ENCODE measurements around the gene LSM11. TPM values are rescaled to one million over a fixed set of nuclear protein-coding genes. Genes with fewer than 3 reads are reported as not detected.
A peak's percentile ranks its signal among the peaks of the same experiment; 100 is the strongest.
"Not testable (repeated sequence)": the region's sequence is repeated elsewhere in the genome, so short reads cannot be mapped to it uniquely, and the experiment has no call there.

Gene LSM11
- total RNA-seq: 90.1 TPM

GRCh38 chr5:157743163-157744050 is at the start of gene LSM11:
Gene LSM11 (plus strand): TSS chr5:157743712. CDS start chr5:157743751, 39 bp downstream.
- DNase-seq (ENCODE audit: low spot score in 2 of 2): peak; percentile 94 to 95
- no peak for FAIRE-seq

- not testable (repeated sequence) for DNase-seq (ENCODE audit: low spot score in 2 of 2); FAIRE-seq
Observed at GRCh38 chr5:157693816-157694215, 49.7 kb upstream of the LSM11 start.

- not testable (repeated sequence) for FAIRE-seq; DNase-seq (ENCODE audit: low spot score in 2 of 2)
Observed at GRCh38 chr5:157696154-157696553, 47.4 kb upstream of the LSM11 start.

- not testable (repeated sequence) for FAIRE-seq; DNase-seq (ENCODE audit: low spot score in 2 of 2)
Observed at GRCh38 chr5:157698674-157699073, 44.8 kb upstream of the LSM11 start.

- FAIRE-seq (no peak), DNase-seq (ENCODE audit: low spot score in 2 of 2) (no peak)
Observed at GRCh38 chr5:157703736-157704135, 39.8 kb upstream of the LSM11 start.

- DNase-seq (ENCODE audit: low spot score in 2 of 2) (no peak), FAIRE-seq (no peak)
Observed at GRCh38 chr5:157708866-157709265, 34.6 kb upstream of the LSM11 start.

GRCh38 chr5:157709346-157709745 is 34.2 kb upstream of the LSM11 start:
- no peak for DNase-seq (ENCODE audit: low spot score in 2 of 2)
- no peak for FAIRE-seq

GRCh38 chr5:157710431-157710830 is 33.1 kb upstream of the LSM11 start:
- FAIRE-seq: no peak

GRCh38 chr5:157710882-157711281 is 32.6 kb upstream of the LSM11 start:
- no peak for FAIRE-seq

More at GRCh38 chr5:157710431-157710830, 33.1 kb upstream of the LSM11 start:
- DNase-seq (ENCODE audit: low spot score in 2 of 2): no peak

GRCh38 chr5:157713830-157714595 is 29.5 kb upstream of the LSM11 start:
- DNase-seq (ENCODE audit: low spot score in 2 of 2) (no peak), FAIRE-seq (no peak)

More at GRCh38 chr5:157710882-157711281, 32.6 kb upstream of the LSM11 start:
- no peak for DNase-seq (ENCODE audit: low spot score in 2 of 2)

GRCh38 chr5:157714596-157714864 is 29.0 kb upstream of the LSM11 start:
- no peak for DNase-seq (ENCODE audit: low spot score in 2 of 2)
- FAIRE-seq: no peak

GRCh38 chr5:157718519-157718918 is 25.0 kb upstream of the LSM11 start:
- DNase-seq (ENCODE audit: low spot score in 2 of 2): peak; percentile 29 to 57
- FAIRE-seq: no peak

- no peak for FAIRE-seq
- DNase-seq (ENCODE audit: low spot score in 2 of 2): no peak
Observed at GRCh38 chr5:157719245-157719644, 24.3 kb upstream of the LSM11 start.

GRCh38 chr5:157721159-157721558 is 22.4 kb upstream of the LSM11 start:
- FAIRE-seq: no peak
- no peak for DNase-seq (ENCODE audit: low spot score in 2 of 2)

- FAIRE-seq; DNase-seq (ENCODE audit: low spot score in 2 of 2): not testable (repeated sequence)
Observed at GRCh38 chr5:157722895-157723294, 20.6 kb upstream of the LSM11 start.

- not testable (repeated sequence) for FAIRE-seq; DNase-seq (ENCODE audit: low spot score in 2 of 2)
Observed at GRCh38 chr5:157726607-157727006, 16.9 kb upstream of the LSM11 start.

- FAIRE-seq; DNase-seq (ENCODE audit: low spot score in 2 of 2): not testable (repeated sequence)
Observed at GRCh38 chr5:157727858-157728257, 15.7 kb upstream of the LSM11 start.

- no peak for FAIRE-seq
- DNase-seq (ENCODE audit: low spot score in 2 of 2): no peak
Observed at GRCh38 chr5:157729858-157730257, 13.7 kb upstream of the LSM11 start.

- DNase-seq (ENCODE audit: low spot score in 2 of 2) (no peak), FAIRE-seq (no peak)
Observed at GRCh38 chr5:157730900-157731271, 12.6 kb upstream of the LSM11 start.

GRCh38 chr5:157731272-157732129 is 12.0 kb upstream of the LSM11 start, which contains the start of gene THG1L:
Gene THG1L (plus strand): TSS chr5:157731420. CDS start chr5:157731441, 21 bp downstream.
- FAIRE-seq (no peak), DNase-seq (ENCODE audit: low spot score in 2 of 2) (peak; percentile 79 to 91)
